ENCODE measurements around the gene PER1. TPM values are rescaled to one million over a fixed set of nuclear protein-coding genes. Genes with fewer than 3 reads are reported as not detected.

Gene PER1
- total and polyA plus RNA-seq, 2 of the 13 experiments (the other 11 are each of a cell fraction or from before 2014, with no cell fraction given), result 2.6 to 3.6 TPM

- TF ChIP-seq ZNF275 (CRISPR knock-in tag; IDR thresholded peaks at IDR 0.05; ENCODE audit: borderline replicate concordance) (no peak), ZNF230 (CRISPR knock-in tag; IDR thresholded peaks at IDR 0.05) (peak; percentile 71; the same call in 1 of the 2 replicates), MIXL1 (CRISPR knock-in tag; IDR thresholded peaks at IDR 0.05) (no peak), SP2 (CRISPR knock-in tag; IDR thresholded peaks at IDR 0.05) (peak; percentile 83), KLF16 (CRISPR knock-in tag; IDR thresholded peaks at IDR 0.05) (peak in 1 of 2 experiments; percentile 42; a peak in 1 of 4 replicates), SRF (IDR thresholded peaks at IDR 0.05; ENCODE audit: low read depth, low read length) (no peak), RBM39 (IDR thresholded peaks at IDR 0.05; ENCODE audit: low read depth, low read length, poor library complexity, severe bottlenecking) (no peak), NFE2 (CRISPR knock-in tag; IDR thresholded peaks at IDR 0.05) (no peak), TCF7 (IDR thresholded peaks at IDR 0.05; ENCODE audit: low read depth) (0 out of 2 replicates have a peak, but pooled peaks have one; percentile 17), MED1 (CRISPR knock-in tag; IDR thresholded peaks at IDR 0.05) (peak; percentile 36; the same call in 1 of the 2 replicates), CEBPB (IDR thresholded peaks at IDR 0.05; ENCODE audit: borderline replicate concordance, low read depth, low read length) (no peak), ZNF367 (CRISPR knock-in tag; IDR thresholded peaks at IDR 0.05; ENCODE audit: borderline replicate concordance) (no peak), SMAD1 (CRISPR knock-in tag; IDR thresholded peaks at IDR 0.05; ENCODE audit: borderline replicate concordance, low read depth) (0 out of 2 replicates have a peak, but pooled peaks have one; percentile 2), RARA (CRISPR knock-in tag; IDR thresholded peaks at IDR 0.05) (no peak)
- TF ChIP-seq, protein P1, sequence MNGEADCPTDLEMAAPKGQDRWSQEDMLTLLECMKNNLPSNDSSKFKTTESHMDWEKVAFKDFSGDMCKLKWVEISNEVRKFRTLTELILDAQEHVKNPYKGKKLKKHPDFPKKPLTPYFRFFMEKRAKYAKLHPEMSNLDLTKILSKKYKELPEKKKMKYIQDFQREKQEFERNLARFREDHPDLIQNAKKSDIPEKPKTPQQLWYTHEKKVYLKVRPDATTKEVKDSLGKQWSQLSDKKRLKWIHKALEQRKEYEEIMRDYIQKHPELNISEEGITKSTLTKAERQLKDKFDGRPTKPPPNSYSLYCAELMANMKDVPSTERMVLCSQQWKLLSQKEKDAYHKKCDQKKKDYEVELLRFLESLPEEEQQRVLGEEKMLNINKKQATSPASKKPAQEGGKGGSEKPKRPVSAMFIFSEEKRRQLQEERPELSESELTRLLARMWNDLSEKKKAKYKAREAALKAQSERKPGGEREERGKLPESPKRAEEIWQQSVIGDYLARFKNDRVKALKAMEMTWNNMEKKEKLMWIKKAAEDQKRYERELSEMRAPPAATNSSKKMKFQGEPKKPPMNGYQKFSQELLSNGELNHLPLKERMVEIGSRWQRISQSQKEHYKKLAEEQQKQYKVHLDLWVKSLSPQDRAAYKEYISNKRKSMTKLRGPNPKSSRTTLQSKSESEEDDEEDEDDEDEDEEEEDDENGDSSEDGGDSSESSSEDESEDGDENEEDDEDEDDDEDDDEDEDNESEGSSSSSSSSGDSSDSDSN (CRISPR knock-in tag; IDR thresholded peaks at IDR 0.05), result peak; percentile 94
- TF ChIP-seq, protein P2, sequence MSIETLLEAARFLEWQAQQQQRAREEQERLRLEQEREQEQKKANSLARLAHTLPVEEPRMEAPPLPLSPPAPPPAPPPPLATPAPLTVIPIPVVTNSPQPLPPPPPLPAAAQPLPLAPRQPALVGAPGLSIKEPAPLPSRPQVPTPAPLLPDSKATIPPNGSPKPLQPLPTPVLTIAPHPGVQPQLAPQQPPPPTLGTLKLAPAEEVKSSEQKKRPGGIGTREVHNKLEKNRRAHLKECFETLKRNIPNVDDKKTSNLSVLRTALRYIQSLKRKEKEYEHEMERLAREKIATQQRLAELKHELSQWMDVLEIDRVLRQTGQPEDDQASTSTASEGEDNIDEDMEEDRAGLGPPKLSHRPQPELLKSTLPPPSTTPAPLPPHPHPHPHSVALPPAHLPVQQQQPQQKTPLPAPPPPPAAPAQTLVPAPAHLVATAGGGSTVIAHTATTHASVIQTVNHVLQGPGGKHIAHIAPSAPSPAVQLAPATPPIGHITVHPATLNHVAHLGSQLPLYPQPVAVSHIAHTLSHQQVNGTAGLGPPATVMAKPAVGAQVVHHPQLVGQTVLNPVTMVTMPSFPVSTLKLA (IDR thresholded peaks at IDR 0.05), result peak; percentile 61
- TF ChIP-seq, protein P3, sequence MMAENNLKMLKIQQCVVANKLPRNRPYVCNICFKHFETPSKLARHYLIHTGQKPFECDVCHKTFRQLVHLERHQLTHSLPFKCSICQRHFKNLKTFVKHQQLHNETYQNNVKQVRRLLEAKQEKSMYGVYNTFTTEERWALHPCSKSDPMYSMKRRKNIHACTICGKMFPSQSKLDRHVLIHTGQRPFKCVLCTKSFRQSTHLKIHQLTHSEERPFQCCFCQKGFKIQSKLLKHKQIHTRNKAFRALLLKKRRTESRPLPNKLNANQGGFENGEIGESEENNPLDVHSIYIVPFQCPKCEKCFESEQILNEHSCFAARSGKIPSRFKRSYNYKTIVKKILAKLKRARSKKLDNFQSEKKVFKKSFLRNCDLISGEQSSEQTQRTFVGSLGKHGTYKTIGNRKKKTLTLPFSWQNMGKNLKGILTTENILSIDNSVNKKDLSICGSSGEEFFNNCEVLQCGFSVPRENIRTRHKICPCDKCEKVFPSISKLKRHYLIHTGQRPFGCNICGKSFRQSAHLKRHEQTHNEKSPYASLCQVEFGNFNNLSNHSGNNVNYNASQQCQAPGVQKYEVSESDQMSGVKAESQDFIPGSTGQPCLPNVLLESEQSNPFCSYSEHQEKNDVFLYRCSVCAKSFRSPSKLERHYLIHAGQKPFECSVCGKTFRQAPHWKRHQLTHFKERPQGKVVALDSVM (CRISPR knock-in tag; IDR thresholded peaks at IDR 0.05), result no peak
- TF ChIP-seq, protein P4, sequence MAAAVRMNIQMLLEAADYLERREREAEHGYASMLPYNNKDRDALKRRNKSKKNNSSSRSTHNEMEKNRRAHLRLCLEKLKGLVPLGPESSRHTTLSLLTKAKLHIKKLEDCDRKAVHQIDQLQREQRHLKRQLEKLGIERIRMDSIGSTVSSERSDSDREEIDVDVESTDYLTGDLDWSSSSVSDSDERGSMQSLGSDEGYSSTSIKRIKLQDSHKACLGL (CRISPR knock-in tag; IDR thresholded peaks at IDR 0.05), result peak; percentile 75
- TF ChIP-seq, protein P5, sequence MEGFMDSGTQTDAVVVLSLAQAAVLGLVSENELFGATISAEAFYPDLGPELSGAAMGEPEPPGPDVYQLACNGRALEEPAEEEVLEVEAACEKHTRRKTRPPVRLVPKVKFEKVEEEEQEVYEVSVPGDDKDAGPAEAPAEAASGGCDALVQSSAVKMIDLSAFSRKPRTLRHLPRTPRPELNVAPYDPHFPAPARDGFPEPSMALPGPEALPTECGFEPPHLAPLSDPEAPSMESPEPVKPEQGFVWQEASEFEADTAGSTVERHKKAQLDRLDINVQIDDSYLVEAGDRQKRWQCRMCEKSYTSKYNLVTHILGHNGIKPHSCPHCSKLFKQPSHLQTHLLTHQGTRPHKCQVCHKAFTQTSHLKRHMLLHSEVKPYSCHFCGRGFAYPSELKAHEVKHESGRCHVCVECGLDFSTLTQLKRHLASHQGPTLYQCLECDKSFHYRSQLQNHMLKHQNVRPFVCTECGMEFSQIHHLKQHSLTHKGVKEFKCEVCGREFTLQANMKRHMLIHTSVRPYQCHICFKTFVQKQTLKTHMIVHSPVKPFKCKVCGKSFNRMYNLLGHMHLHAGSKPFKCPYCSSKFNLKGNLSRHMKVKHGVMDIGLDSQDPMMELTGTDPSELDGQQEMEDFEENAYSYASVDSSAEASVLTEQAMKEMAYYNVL (CRISPR knock-in tag; IDR thresholded peaks at IDR 0.05; ENCODE audit: borderline replicate concordance), result 0 out of 2 replicates have a peak, but pooled peaks have one; percentile 36
Measured at GRCh38 chr17:8189711-8190477, 37.7 kb upstream of the PER1 start, which contains the start of gene BORCS6 (continued).

All from HepG2 (cell line).